Measurements from ENCODE around the gene GPHN. TPM values are rescaled to one million over a fixed set of nuclear protein-coding genes. Genes with fewer than 3 reads are reported as not detected.

Gene GPHN
- total RNA-seq, 2 experiments from 2014 or later = 26.3 to 26.6 TPM

DNA sequence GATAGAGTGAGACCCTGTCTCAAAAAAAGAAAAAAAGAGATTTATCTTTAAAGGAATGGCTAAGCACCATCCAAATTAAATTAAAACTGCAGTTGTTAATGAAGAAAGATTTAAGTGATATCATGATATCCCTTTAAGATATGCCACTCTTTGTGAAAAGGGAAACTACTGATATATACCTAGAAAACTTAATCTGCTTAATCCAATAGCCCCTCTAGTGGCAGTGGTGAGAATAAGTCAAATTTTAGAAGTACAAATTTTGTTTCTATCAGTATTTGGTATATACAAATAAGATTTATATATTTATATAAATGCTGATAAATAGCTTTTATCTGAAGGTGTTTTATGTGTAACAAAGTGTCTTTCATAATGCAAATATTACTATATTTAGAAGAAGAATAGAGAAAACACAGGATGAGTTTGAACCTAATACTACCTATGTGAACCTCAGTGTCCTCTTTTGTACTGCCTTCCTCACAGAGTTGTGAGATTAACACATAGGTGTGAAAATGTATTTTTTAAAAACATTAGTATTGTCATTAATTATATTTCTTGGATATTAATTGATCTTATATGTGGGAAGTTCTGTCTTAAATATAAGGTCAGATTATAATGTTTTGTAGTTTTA, 629.9 kb downstream of the GPHN start:
- Mint-ChIP-seq H3K27ac (no peak overlapping the region), H3K27me3 (no peaks in the 10 kb centered on the region), H3K4me3 (no peak overlapping the region), H3K9me3 (no peaks in the 10 kb centered on the region), H3K4me1 (ENCODE audit: low read depth) (peaks cover 20% of the 10 kb centered on the region), H3K36me3 (ENCODE audit: low read depth) (peaks cover 4% of the 10 kb centered on the region)
- intact Hi-C loops (cut with micrococcal nuclease) = no loop called here
- DNase-seq (no peak), ATAC-seq (no peak)
- TF ChIP-seq, protein P1, sequence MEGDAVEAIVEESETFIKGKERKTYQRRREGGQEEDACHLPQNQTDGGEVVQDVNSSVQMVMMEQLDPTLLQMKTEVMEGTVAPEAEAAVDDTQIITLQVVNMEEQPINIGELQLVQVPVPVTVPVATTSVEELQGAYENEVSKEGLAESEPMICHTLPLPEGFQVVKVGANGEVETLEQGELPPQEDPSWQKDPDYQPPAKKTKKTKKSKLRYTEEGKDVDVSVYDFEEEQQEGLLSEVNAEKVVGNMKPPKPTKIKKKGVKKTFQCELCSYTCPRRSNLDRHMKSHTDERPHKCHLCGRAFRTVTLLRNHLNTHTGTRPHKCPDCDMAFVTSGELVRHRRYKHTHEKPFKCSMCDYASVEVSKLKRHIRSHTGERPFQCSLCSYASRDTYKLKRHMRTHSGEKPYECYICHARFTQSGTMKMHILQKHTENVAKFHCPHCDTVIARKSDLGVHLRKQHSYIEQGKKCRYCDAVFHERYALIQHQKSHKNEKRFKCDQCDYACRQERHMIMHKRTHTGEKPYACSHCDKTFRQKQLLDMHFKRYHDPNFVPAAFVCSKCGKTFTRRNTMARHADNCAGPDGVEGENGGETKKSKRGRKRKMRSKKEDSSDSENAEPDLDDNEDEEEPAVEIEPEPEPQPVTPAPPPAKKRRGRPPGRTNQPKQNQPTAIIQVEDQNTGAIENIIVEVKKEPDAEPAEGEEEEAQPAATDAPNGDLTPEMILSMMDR (IDR thresholded peaks at IDR 0.05) = peak; percentile 65
- ChIA-PET CTCF (interaction anchor here (1.0 to 1.4 kb wide), 2 partner anchors 18 to 148 kb away, joined by 3 to 5 read pairs; no protein-coding TSS in a partner anchor), POLR2A (interaction anchor here (0.6 kb wide), 1 partner anchor 654 kb away, joined by 3 read pairs; no protein-coding TSS in a partner anchor)

DNA sequence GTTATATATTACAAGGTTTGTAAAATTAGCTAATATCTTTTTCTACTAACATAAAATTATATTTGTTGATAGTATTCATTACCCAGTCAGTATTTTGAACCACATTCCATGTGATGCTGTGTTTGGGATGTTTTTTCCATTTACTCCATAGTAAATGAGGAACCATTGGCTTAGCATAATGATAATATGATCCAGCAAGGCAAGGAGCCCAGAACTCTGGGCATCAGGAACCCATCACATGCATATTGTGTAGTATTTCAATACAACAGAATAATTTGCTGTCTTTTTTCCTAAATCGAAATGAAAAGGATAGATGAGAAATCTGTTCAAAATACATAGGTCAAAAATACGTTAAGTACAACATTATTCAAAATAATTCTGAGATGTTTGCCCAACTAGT, 632.6 kb downstream of the GPHN start:
- H3K27me3 Mint-ChIP-seq = no peaks in the 10 kb centered on the region
- ChIA-PET CTCF (no interaction called here), POLR2A (no interaction called here)
- peaks cover 2% of the 10 kb centered on the region for H3K4me1 Mint-ChIP-seq (ENCODE audit: low read depth)
- peaks cover 4% of the 10 kb centered on the region for H3K36me3 Mint-ChIP-seq (ENCODE audit: low read depth)
- ATAC-seq (no peak), DNase-seq (no peak)
- no peaks in the 10 kb centered on the region for H3K9me3 Mint-ChIP-seq
- no peak overlapping the region for H3K4me3 Mint-ChIP-seq
- intact Hi-C loops (cut with micrococcal nuclease) = no loop called here
- TF ChIP-seq, protein P1 (IDR thresholded peaks at IDR 0.05) = no peak
- H3K27ac Mint-ChIP-seq = no peak overlapping the region

DNA sequence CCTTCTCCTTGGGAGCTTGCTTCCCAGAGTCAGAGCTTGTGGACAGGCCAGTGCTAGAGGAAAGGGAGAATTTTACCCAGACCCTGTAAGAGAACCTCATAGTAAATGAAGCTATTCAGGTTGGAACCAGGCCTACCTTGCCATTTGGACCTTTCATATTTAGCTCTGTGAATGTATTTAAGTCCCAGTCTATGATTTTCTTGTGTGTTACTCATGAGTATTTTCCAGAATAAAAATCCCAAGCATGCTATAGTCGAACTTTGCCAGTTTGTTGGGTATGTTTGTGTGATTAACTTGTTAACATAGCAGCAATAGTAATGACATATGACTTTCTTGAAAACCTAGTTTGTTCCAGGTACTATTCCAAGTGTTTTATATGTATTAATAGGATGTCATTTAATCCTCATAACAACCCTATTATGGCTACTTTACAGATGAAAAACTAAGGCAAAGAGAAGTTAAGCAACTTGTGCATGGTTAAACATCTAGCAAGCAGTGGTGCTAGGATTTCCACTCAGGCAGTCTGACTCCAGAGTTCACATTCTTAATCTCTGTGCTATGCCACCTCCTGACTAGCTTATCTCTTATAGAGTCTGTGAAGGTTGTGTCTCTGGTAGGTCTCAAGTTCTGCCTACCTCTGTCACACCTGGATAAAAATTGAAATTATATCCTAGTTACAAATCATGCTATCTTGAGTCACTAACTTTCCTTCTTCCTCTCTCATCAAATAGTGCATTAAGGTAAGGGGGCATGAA, 633.4 kb downstream of the GPHN start:
- ChIA-PET POLR2A (interaction anchor here (0.6 kb wide), 1 partner anchor 410 kb away, joined by 4 read pairs; no protein-coding TSS in a partner anchor), CTCF (interaction anchor here (0.6 kb wide), 1 partner anchor 128 kb away, joined by 4 read pairs; no protein-coding TSS in a partner anchor)
- Mint-ChIP-seq H3K27me3 (no peaks in the 10 kb centered on the region), H3K27ac (no peak overlapping the region), H3K9me3 (no peaks in the 10 kb centered on the region), H3K36me3 (ENCODE audit: low read depth) (peaks cover 4% of the 10 kb centered on the region), H3K4me1 (ENCODE audit: low read depth) (no peaks in the 10 kb centered on the region), H3K4me3 (no peak overlapping the region)
- TF ChIP-seq, protein P1 (IDR thresholded peaks at IDR 0.05) = no peak
- no peak for ATAC-seq
- no peak for DNase-seq
- intact Hi-C loops (cut with micrococcal nuclease) = no loop called here

DNA sequence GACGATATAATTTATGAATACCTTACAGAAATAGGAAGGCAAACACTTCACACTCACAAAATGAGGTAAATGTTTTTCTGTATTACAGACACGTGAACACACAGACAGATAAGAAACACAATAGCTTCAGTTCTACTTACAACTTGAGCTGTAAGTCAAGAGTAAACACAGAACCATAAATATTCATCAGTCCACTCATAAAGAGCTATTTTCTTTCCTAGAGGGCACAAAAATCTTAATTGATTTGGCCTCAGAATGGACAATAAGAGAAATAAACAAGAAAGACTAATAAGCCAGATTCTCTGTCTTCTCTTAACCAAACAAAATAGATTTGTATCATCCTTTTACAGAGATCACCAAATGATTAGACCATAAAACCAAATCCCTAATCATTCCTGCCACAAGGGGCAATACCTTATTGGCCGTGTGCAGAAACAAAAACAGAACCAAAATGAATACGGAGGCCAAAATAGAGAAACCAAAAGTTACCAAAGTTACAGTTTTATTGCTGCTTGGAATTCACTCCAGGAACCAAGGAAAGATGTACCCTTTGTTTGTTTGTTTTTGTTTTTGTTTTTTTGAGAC, 643.2 kb downstream of the GPHN start:
- TF ChIP-seq, protein P1 (IDR thresholded peaks at IDR 0.05) = no peak
- intact Hi-C loops (cut with micrococcal nuclease) = no loop called here
- no peak for ATAC-seq
- H3K27me3 Mint-ChIP-seq = no peaks in the 10 kb centered on the region
- DNase-seq = no peak
- no peaks in the 10 kb centered on the region for H3K36me3 Mint-ChIP-seq (ENCODE audit: low read depth)
- H3K27ac Mint-ChIP-seq = no peak overlapping the region
- H3K9me3 Mint-ChIP-seq = no peaks in the 10 kb centered on the region
- H3K4me1 Mint-ChIP-seq (ENCODE audit: low read depth) = no peaks in the 10 kb centered on the region
- ChIA-PET POLR2A (no interaction called here), CTCF (no interaction called here)
- no peak overlapping the region for H3K4me3 Mint-ChIP-seq

All from activated CD8-positive, alpha-beta T cell treated with anti-CD3 and anti-CD28 coated beads for 36 hours (primary cell).